NCI-H128 (cell line): ENCODE measurements around the gene PRKAR1B.
"Not testable (repeated sequence)": the region's sequence is repeated elsewhere in the genome, so short reads cannot be mapped to it uniquely, and the experiment has no call there.

Source experiments
- DNase-seq: peaks from one replicate; lab custom pipeline; 2025; ENCODE audit not compliant: unreplicated experiment; lab: John Stamatoyannopoulos, UW

The PRKAR1B gene

DNA sequence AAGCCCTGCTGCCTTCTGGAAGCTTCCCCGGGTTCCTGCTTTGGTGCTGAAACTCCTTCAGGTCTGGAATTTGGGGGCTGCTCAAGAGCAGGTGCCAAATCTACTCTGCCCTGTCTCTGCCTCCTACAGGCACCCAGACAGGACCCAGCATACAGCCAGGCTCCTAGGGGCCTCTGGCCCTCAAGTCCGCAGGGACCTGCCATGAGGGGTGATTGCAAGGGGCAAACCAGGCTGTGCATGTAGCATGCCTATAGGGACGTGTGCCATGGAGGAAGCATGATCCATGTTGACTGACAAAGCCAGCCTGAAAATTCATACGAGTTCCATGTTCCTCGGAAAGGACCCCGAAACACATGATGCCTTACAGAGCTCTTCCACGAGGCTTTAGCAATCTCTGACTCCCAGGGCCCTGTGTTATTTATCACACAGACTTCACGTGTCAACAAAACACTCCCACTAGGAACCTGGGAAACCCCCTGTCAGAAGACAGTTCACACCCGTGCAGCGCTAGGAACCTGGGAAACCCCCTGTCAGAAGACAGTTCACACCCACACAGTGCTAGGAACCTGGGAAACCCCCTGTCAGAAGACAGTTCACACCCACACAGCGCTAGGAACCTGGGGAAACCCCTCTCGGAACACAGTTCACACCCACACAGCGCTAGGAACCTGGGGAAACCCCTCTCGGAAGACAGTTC lies 75.9 kb downstream of the PRKAR1B start:
- DNase-seq, result no peak

DNA sequence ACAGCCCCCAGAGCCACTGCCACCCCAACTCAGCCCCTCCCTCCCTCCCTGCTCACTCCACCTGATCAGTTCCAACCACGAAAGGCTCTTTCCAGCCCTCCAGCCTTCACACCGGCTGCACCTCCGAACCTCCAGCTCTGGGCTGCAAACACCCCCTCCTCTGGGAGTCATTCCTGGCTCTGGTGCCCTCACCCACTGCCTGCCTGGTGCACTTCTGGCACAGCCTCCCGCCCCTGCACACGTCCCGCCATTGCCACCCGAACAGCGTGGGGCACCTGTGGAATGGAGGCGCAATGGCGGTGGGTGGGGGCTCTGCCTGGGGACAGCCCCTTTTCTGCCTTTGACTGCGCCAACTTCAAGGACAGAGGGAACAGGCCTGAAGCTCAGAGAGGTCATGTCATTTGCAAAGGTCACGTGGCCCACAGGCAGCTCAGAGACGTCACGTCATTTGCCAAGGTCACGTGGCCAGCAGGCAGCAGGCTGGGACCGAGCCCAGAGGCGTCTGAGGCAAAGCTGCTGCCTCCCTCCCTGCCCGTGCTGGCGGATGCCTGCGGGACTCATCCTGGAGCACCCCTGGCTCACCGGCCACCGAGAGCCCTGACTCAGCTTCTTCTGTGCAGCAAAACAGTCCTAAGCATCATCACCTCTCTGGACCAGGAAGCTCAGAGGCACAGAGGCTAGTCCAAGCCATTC lies 76.6 kb downstream of the PRKAR1B start:
- DNase-seq, result no peak

DNA sequence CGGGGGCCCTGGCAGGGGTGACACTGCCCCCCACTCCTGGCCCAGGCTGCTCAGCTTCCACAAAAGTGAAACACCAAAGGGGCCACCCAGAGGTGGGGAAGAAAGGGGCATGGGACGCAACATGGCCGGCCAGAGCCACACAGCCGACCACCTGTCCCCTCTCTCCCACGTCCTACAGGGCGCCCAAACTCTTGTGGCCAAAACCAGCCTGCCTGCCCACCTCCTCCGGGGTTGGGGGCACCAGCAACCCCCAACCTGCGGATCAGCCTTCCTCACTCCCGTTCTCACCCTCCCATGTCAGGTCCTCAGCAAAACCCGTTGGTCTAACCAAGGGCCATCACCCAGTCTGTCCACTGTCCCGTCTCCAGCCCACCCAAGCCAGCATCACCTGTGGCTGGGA lies 80.1 kb downstream of the PRKAR1B start:
- DNase-seq, result no peak

DNA sequence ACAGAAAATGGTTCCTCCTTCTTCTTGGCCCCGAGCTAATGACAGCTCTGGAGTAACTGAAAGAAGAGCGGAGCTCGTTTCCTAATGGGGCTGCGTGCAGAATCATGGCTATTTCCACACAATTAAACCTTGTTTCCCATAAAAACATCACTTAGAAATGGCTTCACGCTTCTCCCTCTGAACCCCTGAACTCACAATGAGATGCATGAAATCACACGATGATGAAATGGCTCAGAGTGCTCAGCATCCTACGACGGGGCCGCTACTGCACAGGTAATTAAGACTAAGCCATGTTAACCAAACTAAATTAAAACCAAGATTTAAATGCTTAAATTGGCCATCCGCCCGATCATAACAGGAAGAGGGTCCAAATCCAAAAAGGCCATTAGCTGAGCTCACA lies 80.6 kb downstream of the PRKAR1B start:
- no peak for DNase-seq

DNA sequence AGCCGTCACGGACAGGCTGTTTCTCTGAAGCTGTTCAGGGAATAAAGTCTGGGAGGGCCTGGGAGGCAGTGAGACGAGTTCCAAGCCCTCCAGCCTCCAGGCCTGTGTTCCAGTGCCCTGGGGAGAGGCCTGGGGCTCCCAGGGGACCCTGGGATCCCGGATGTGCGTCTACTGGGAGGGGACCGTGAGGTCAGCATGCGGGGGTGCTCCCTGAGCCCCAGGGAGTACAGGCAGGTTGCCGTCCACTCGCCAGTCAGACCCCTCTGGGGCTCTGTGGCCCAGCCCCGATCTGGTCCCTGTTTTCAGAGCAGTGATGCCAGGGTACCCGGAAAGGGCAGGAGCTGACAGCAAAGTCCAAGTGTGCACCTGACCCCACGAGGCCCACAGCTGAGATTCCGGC lies 81.5 kb downstream of the PRKAR1B start:
- DNase-seq, result no peak

DNA sequence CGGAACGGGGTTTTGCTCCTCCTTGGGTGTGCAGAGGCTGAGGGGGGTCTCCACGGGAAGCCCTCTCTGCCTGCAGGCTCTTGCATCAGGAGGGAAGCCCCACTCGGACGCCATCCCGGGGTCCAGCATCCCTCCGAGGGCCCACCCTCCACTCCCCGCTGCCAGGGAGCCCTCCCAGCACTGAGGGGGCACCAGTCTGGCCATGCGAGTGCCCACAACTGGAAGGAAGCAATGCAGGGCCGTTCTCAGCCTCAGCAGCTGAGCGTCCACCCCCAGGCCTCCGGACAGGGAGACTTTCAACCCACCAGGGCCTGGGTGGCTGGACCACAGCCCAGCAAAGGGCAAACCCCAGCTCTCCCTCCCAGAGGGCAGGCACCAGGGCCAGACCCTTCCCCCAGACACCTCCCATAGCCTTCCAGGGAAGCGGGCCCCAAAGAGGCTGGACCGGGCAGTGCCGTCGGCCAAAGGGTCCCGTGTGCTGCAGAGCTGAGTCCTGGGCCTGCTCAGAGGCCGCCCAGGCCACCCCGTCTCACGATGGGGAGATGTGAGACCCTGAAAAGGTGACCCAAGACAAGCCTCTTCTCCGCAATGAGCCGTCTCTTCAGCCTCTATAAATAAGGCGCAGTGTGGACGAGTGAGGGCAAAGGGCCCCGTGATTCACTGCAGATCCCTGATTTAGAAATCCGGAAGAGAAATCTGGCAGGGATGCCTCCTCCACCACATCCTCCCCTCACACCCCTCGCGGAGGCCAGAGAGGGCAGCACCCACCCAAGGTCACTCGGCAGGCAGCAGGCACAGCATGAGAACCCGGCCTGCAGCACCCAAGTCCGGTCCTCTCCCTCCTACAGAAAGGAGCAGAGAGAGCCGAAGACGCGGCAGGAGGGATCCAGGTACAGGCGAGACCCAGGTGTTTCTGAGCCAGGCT lies 82.4 kb downstream of the PRKAR1B start:
- DNase-seq, result no peak

DNA sequence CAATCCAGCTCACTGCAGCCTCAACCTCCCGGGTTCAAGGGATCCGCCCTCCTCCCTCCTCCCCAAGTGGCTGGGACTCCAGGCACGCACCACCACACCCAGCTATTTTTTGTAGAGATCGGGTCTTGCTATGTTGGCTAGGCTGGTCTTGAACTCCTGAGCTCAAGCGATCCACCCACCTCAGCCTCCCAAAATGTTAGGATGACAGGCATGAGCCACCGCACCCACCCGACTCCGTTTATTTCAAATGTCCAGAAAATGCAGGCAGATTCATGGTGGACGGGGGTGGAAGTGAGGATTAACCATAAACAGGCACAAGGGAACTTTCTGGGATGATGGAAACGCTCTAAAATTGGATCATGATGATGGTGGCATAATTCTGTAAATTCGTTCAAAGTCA lies 85.1 kb downstream of the PRKAR1B start:
- DNase-seq, result no peak

DNA sequence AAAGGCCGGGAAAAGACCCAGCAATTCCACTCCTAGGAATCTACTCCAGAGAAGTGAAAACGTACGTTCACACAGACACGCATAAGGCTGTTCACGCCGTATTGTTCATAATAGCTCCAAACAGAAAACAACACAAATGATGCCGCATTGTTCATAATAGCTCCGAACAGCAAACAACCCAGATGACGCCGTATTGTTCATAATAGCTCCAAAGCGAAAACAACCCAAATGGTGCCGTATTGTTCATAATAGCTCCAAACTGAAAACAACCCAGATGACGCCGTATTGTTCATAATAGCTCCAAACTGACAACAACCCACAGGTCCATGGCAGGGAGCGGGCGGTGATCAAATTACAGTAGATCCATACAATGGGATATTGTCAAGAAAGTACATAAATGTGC lies 85.8 kb downstream of the PRKAR1B start:
- DNase-seq, result no peak

DNA sequence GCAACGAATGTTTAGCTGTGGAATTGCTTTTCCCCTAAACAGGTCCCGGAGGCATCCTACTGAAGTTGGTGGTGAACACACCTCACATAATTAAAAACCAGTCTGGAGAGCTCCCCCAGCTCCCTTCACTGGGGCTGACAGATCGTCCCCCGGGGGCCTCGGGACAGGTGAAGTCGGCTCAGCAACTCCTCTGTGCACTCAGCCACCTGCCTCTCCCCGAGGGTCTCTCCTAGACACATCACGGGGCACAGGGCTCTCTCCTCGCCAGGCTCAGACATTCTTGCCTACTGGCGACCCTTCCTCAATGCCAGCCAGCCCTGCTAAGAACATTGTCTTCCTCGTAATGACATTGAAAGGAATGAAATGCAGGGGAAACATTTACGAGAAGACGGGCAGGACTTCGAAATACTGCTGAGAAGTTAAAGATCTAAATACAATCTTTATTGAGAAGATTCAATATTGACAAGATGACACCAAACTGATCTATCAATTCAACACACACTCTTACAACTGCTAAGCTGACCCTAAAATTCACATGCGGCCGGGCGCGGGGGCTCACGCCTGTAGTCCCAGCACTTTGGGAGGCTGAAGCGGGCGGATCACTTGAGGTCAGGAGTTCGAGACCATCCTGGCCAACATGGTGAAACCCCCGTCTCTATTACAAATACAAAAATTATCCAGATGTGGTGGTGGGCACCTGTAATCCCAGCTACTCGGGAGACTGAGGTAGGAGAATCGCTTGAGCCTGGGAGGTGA lies 88.6 kb downstream of the PRKAR1B start:
- no peak for DNase-seq

DNA sequence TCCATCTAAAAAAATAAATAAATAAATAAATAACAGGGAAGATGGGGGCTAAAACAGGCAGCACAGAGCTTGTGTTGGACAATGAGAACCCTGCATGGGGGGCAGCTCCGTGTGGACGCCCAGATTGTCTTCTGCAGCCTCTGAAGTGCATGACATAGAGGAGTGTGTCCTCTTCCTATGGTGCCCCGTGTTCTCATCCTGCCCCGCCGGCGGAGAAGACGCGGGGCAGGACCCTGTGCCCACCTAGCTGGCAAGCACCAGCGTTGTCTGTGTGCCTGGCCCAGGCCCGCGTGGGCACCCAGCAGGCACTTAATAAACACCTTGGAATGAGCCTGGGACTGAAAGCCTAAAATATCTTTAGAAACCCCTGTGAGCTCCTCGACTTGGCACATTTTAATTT lies 89.3 kb downstream of the PRKAR1B start:
- DNase-seq, result no peak

DNA sequence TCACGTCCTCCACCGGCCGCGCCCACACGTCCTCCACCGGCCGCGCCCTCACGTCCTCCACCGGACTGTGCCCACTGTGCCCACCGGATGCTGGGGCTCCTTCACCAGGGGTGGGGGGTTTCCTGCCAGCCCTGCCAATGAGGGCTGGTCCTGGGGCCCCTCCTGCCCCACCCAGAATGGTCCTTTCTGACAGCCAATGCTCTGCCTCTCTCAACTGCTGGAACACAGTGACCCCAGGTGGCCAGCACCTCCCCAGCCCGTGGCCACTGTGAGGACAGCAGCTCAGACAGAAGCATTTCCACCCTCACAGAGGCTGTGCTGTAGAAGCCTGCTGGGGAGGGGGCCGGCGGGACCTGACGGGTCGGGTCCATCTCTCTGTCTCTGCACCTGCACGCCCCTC lies 90.7 kb downstream of the PRKAR1B start:
- no peak for DNase-seq

DNA sequence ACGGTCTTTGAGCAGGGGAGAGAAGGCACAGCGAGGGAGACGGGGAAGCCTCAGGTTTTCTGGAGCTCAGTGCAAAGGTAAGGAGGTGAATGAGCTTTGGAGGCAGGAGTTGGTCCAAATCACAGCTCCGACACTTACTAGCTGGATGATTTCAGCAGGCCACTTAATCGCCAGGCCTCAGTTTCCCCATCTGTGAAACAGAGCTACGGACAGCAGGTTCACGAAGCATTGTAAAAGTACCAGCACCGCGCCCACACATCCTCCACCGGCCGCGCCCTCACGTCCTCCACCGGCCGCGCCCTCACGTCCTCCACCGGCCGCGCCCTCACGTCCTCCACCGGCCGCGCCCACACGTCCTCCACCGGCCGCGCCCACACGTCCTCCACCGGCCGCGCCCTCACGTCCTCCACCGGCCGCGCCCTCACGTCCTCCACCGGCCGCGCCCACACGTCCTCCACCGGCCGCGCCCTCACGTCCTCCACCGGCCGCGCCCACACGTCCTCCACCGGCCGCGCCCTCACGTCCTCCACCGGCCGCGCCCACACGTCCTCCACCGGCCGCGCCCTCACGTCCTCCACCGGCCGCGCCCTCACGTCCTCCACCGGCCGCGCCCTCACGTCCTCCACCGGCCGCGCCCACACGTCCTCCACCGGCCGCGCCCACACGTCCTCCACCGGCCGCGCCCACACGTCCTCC lies 91.2 kb downstream of the PRKAR1B start:
- not testable (repeated sequence) for DNase-seq

DNA sequence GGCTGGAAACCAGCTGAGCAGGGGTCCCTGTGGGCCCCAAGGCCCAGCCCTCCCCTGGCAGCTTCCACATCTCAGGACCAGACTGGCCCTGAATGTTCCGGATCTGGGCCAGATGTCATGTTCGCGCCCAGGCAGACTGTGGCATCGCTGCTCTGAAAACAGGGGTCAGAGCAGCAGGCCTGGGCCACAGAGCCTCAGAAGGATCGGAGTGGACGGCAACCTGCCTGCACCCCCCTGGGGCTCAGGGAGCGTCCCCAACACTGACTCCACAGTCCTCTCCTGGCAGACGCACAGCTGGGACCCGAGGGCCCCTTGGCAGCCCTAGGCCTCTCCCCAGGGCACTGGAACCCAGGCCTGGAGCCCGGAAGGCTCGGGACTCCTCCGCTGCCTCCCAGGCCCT lies 91.9 kb downstream of the PRKAR1B start:
- DNase-seq, result no peak

DNA sequence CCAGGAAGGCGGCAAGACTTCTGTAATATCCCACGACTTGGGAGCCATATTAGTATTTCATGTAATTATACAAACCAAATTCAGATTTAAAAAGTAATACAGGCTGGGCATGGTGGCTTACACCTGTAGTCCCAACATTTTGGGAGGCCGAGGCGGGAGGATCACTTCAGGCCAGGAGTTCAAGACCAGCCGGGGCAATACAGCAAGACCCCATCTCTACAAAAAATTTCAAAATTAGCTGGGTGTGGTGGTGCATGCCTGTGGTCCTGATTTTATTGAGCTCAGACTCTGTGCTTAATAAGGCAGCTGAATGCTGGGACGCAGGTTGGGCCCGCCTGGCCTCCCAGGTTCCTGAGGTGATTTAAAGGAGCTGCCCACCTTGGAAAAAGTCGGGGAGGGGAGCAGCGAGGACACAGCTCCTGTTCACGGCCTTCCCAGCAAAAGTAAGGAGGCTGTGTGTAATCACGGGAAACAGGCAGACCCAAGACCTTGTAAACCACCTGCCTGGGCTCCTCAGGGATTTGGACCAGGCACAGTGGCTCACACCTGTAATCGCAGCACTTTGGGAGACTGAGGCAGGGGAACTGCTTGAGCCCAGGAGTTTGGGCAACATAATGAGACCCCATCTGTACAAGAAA lies 93.6 kb downstream of the PRKAR1B start:
- no peak for DNase-seq

DNA sequence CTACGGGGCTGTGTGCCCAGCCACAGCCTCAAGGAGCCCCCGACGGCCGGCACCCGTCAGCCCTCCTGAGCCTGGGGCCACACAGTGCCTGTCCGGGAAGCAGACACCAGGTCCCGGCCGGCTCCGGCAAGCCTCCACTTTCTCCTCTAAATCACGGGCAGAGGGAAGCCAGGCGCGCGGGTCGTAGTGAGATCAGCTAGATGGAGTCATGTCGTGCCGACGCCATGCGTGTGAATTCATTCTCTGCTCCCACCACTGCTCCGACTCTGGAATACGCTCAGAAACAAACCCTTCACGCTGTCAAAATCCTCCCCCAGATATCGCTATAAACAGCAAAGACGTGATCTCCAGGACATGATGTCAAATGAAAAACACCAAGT lies 94.3 kb downstream of the PRKAR1B start:
- DNase-seq, result no peak

DNA sequence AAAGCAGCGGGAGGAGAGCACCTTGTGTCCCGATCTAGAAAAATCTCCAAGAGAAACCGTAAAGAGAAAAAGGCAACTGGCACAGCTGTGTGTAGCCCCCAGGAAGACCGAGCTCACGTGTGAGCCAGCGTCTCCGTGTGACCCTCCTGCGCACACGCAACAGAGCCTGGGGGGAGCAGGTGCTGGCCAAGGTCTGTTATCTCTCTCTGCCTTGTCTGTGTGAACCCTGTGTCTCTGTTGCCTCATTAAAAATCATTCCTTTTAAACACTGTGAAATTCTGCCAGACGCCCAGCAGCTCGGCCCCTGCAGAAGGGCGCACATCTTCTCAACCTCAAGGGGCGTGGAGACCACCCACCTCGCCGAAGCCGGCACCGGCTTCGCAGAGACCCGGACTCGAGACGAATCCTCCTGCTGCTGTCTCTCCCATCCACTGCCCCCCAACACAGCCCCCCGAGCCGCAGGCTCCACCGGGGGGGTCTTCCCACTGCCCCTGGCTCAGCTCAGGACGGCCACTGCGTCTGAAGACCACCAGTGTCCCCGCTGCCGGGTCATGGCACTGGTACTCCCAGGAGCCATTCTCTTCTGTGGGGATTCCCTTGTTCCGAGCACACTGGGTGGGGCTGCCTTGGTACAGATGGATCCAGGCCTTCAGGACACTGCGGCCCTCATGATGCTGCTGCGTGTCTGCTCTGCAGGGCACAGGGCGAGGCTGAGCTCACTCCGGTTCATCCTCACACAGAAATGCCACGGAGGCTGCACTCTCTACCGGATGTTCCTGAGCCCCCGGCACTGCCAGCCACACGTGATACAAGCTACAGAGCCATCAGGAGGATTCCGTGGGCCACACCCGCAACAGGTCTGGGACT lies 94.9 kb downstream of the PRKAR1B start:
- no peak for DNase-seq

DNA sequence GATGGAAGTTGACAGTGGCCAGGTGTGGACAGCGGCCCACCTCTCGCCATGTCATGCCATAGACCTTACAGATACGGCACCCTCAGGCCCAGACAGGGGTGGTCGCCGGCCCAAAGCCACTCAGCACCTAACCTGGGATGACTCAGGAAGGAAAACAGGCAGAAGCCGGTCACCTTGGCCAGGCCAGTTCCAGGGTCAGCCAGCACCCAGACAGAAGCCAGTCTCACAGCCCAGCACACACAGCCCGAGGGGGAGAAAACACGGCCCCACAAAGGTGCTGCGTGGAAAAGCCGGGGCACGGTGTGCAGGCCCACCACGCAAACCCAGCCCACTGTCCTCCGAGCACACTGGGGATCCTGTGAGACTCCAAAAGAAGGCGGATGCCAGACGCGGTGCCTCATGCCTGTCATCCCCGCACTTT lies 95.8 kb downstream of the PRKAR1B start:
- no peak for DNase-seq

DNA sequence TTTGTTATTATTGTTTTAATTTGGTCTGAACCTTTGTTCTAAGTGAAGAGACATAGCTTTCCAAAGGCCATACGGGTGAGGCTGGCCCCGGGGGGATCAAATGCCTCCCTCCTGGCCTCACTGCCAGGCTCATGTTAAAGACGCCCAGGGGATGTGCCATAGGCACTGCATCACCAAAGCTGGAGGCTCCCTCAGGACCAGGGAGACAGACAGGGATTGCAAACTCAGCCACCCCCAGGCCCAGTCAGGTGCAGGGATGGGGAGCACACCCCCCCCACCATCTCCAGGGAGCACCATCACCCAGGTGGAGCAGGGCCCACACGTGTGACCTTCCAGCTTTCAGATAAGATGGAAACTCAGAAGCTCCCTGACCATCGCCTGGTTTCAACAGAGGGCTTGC lies 96.5 kb downstream of the PRKAR1B start:
- DNase-seq, result no peak

DNA sequence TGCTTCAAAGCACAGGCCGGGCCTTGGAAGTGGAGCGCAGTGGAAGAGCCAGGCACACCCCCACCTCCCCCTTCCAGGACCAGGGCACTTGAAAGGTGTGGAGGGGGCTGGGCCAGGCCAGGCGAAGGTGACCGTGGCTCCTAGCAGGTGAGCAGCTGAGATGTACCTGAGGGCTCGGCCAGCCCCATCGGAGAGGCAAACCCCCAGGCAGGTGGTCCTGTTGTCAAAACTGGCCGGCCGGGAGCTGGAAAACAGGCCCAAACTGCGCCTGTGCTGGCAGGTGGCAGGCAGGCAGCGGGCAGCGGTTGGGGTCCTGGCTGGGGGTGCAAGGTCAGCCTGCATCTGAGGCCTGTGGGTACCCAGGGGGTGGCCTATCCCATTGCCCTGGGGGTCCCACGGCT lies 97.0 kb downstream of the PRKAR1B start:
- no peak for DNase-seq
